ENCODE data around the gene TSC22D2.

The TSC22D2 gene

DNA sequence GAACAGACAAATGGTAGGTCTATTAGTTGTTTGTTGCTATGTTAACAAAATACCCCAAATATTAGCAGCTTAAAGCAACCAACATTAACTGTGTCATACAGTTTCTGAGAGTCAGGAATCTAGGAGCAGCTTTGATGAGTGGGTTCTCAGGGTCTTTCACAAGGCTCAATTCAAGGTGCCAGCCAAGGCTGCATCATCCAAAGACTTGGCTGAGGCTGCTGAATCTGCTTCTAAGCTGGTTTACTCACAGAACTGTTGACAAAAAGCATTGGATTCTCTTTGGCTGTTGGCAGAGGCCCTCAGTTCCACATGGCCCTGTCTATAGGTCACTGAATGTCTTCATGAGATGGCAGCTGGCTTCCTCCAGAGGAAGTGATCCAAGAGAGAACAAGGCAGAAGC lies 40.3 kb upstream of the TSC22D2 start:
- no peak for TF ChIP-seq CTCF (IDR thresholded peaks at IDR 0.05)
- no peak for TF ChIP-seq ZFX (IDR thresholded peaks at IDR 0.05; ENCODE audit: borderline replicate concordance)
- no peak overlapping the region for H3K27ac ChIP-seq

DNA sequence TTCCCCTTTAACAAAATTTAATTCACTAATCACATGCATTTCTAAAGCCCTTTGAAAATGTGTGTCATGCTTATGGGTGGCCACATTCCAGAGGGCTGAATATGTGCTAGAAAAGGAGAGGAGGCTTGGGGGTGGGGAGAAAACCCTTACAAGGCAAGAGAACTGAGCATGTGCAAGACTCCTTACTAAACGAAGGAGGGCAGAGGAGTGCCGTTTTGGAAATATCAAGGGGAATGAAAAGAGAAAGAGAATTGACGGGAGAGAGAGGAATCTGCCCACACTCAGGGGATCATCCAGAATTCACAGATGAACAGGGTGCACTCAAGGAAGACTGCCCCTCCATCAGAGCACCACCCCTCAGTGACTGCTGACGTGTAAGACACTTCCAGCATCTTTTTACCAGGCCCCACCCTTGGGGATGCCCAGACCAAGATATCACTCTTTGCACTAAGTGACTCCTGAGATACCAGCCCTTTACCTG lies 37.9 kb upstream of the TSC22D2 start:
- TF ChIP-seq CTCF (IDR thresholded peaks at IDR 0.05), result no peak
- no peak for TF ChIP-seq ZFX (IDR thresholded peaks at IDR 0.05; ENCODE audit: borderline replicate concordance)
- no peak overlapping the region for H3K27ac ChIP-seq

- H3K27ac ChIP-seq, result peak overlapping the region; percentile 51
- TF ChIP-seq ZFX (IDR thresholded peaks at IDR 0.05; ENCODE audit: borderline replicate concordance) (no peak), CTCF (IDR thresholded peaks at IDR 0.05) (no peak)
These were observed 37.1 kb upstream of the TSC22D2 start for GRCh38 chr3:150370999-150371398.

DNA sequence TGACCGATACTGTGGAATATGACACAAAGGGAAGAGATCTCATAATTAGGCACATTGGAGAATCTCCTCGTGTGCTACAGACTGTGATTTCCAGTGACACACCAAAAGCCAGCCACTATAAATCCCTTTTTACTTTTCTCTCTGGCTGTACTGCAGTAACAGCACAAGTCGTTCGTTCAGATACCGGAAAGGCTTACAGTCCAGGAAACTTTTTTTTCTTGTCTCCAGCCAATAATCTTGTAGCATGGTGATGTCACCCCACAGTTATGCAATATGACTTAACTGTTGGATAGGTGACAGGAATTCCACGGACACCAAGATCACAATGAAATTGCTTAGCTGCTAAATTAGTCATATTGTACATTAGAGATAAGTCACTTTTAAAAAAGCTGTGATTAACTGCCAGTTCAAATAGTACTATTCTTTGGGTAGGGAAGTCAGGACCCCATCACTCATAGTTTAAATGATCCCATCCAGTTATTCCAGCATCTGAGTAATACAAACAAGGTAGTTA lies 36.3 kb upstream of the TSC22D2 start:
- H3K27ac ChIP-seq, result peak overlapping the region; percentile 51
- TF ChIP-seq ZFX (IDR thresholded peaks at IDR 0.05; ENCODE audit: borderline replicate concordance), result no peak

GRCh38 chr3:150372320-150372719 lies 35.8 kb upstream of the TSC22D2 start:
- H3K27ac ChIP-seq, result peak overlapping the region; percentile 51; the same call in 1 of the 2 replicates
- no peak for TF ChIP-seq ZFX (IDR thresholded peaks at IDR 0.05; ENCODE audit: borderline replicate concordance)
- TF ChIP-seq CTCF (IDR thresholded peaks at IDR 0.05), result no peak

GRCh38 chr3:150372722-150373121 lies 35.4 kb upstream of the TSC22D2 start:
- TF ChIP-seq CTCF (IDR thresholded peaks at IDR 0.05), result no peak
- no peak for TF ChIP-seq ZFX (IDR thresholded peaks at IDR 0.05; ENCODE audit: borderline replicate concordance)
- no peak overlapping the region for H3K27ac ChIP-seq

DNA sequence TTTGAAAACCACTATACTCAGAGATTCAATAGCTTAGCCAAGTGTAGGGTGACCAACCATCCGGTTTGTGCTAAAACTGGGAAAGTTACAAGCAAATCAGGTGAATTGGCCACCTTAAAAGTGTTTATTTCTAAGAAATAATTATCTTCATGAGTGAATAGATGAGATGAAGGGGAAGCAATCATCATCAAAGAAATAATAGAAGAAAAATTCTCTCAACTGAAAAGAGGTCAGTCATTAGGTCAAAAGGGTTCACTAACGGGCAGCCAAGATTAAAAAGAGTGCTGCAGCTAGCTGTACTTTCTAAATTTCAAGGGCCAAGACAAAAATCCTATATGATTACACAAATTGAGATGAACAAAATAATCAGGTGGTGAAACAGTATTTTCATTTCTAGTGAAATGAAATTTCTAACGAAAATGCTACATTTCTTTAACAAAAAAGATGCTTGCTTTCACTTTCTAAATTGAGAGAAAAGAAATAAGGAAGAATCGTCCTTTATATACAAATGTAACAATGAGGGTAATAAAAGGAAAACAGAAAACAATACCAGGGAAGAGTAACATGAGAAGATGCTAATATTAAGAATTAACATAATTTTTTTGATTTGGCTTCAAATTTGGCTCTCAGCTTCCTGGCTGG lies 34.7 kb upstream of the TSC22D2 start:
- TF ChIP-seq ZFX (IDR thresholded peaks at IDR 0.05; ENCODE audit: borderline replicate concordance) (no peak), CTCF (IDR thresholded peaks at IDR 0.05) (no peak)
- no peak overlapping the region for H3K27ac ChIP-seq
